Measurements from ENCODE around the gene SMC2. TPM values are rescaled to one million over a fixed set of nuclear protein-coding genes. Genes with fewer than 3 reads are reported as not detected.

Gene SMC2
- total and polyA plus RNA-seq, 9 of the 15 experiments (the other 6 are each of a cell fraction or from before 2014, with no cell fraction given): 18.0 to 54.0 (median 32.9) TPM

- H3K9ac ChIP-seq (ENCODE audit: insufficient read depth in 1 of 2, low read depth in 2 of 2, low read length in 2 of 2): no peak overlapping the region
- no peak overlapping the region for H2AFZ ChIP-seq (ENCODE audit: low read depth, low read length)
- POLR2A ChIA-PET: no interaction called here
- no peak for ATAC-seq
- no peak for FAIRE-seq
- BruUV-seq (replicated peaks): no TSS peak
- H3K27me3 ChIP-seq (ENCODE audit: control insufficient read depth in 2 of 2, insufficient read depth in 2 of 2, low read length in 2 of 2): no peaks in the 10 kb centered on the region
- no peaks in the 10 kb centered on the region for H4K20me1 ChIP-seq (replicated peaks; ENCODE audit: control insufficient read depth, insufficient read depth, low read length)
- no peaks in the 10 kb centered on the region for H3K9me3 ChIP-seq (replicated peaks; ENCODE audit: control insufficient read depth, insufficient read depth, low read depth, low read length)
- no peaks in the 10 kb centered on the region for H3K9me1 ChIP-seq (ENCODE audit: control insufficient read depth, insufficient read depth, low read length)
- intact Hi-C loops (cut with micrococcal nuclease) (no loop called here), in situ Hi-C loops (cut with MboI) (no loop called here)
- DNase-seq (ENCODE audit: extremely low read depth in 1 of 4, low spot score in 3 of 4): no peak
- no peak overlapping the region for H3K4me2 ChIP-seq (ENCODE audit: insufficient read depth, low read length)
- no peak for TF ChIP-seq ZFP36 (IDR thresholded peaks at IDR 0.05; ENCODE audit: low read depth, low read length, partially characterized antibody)
- TF ChIP-seq CLOCK (CRISPR knock-in tag; IDR thresholded peaks at IDR 0.05; ENCODE audit: borderline replicate concordance): no peak
- no peak for TF ChIP-seq TEAD2 (tag; IDR thresholded peaks at IDR 0.05)
- H3K4me1 ChIP-seq (replicated peaks in 1 of 2; ENCODE audit: control insufficient read depth in 2 of 2, insufficient read depth in 2 of 2, low read length in 2 of 2): no peaks in the 10 kb centered on the region
- peaks cover 78% of the 10 kb centered on the region for H3K36me3 ChIP-seq (ENCODE audit: control insufficient read depth, insufficient read depth, low read length)
- no peak overlapping the region for H3K27ac ChIP-seq (ENCODE audit: extremely low read depth, low read depth, low read length)
- WGBS (ENCODE audit: insufficient coverage, low coverage, missing lambda C conversion rate): 77% methylated on average over 4 of the region's 4 CpGs
- CTCF ChIA-PET (ENCODE audit: low intra/inter-chr PET ratio): no interaction called here
- no peaks in the 10 kb centered on the region for H3K79me2 ChIP-seq (ENCODE audit: control insufficient read depth, insufficient read depth, low read length)
- no peak overlapping the region for H3K4me3 ChIP-seq
Observed at GRCh38 chr9:104108315-104108714, 14.2 kb downstream of the SMC2 start.

GRCh38 chr9:104110509-104110908 lies 16.4 kb downstream of the SMC2 start:
- POLR2A ChIA-PET: no interaction called here
- in situ Hi-C loops (cut with MboI): no loop called here
- Histone ChIP-seq H3K9ac (ENCODE audit: insufficient read depth in 1 of 2, low read depth in 2 of 2, low read length in 2 of 2) (no peak overlapping the region), H3K27me3 (ENCODE audit: control insufficient read depth in 2 of 2, insufficient read depth in 2 of 2, low read length in 2 of 2) (no peaks in the 10 kb centered on the region), H3K4me1 (replicated peaks in 1 of 2; ENCODE audit: control insufficient read depth in 2 of 2, insufficient read depth in 2 of 2, low read length in 2 of 2) (no peaks in the 10 kb centered on the region), H2AFZ (ENCODE audit: low read depth, low read length) (no peak overlapping the region), H3K36me3 (ENCODE audit: control insufficient read depth, insufficient read depth, low read length) (peaks cover 77% of the 10 kb centered on the region), H3K27ac (ENCODE audit: extremely low read depth, low read depth, low read length) (no peak overlapping the region), H3K9me1 (ENCODE audit: control insufficient read depth, insufficient read depth, low read length) (no peaks in the 10 kb centered on the region), H4K20me1 (replicated peaks; ENCODE audit: control insufficient read depth, insufficient read depth, low read length) (no peaks in the 10 kb centered on the region), H3K9me3 (replicated peaks; ENCODE audit: control insufficient read depth, insufficient read depth, low read depth, low read length) (no peaks in the 10 kb centered on the region), H3K4me2 (ENCODE audit: insufficient read depth, low read length) (no peak overlapping the region), H3K79me2 (ENCODE audit: control insufficient read depth, insufficient read depth, low read length) (no peaks in the 10 kb centered on the region), H3K4me3 (no peak overlapping the region)
- ATAC-seq (no peak), FAIRE-seq (no peak), DNase-seq (ENCODE audit: extremely low read depth in 1 of 4, low spot score in 3 of 4) (no peak)
- BruUV-seq (replicated peaks): no TSS peak
- WGBS (ENCODE audit: insufficient coverage, low coverage, missing lambda C conversion rate): 100% methylated on average over 2 of the region's 2 CpGs
- CTCF ChIA-PET (ENCODE audit: low intra/inter-chr PET ratio): no interaction called here
- intact Hi-C loops (cut with micrococcal nuclease): no loop called here
- TF ChIP-seq NFRKB (IDR thresholded peaks at IDR 0.05; ENCODE audit: low read depth) (no peak), ERF (CRISPR knock-in tag; IDR thresholded peaks at IDR 0.05) (no peak), KLF13 (tag; IDR thresholded peaks at IDR 0.05; ENCODE audit: borderline replicate concordance, low read depth) (no peak), ZNF165 (CRISPR knock-in tag; IDR thresholded peaks at IDR 0.05; ENCODE audit: borderline replicate concordance) (no peak), ZNF197 (CRISPR knock-in tag; IDR thresholded peaks at IDR 0.05; ENCODE audit: low read depth) (no peak), ZNF24 (IDR thresholded peaks at IDR 0.05) (no peak), C11orf30 (IDR thresholded peaks at IDR 0.05; ENCODE audit: low read depth) (no peak), MLLT1 (IDR thresholded peaks at IDR 0.05) (no peak)
